CD4-positive, alpha-beta T cell treated with Interleukin-21 for 1 hour (primary cell): ENCODE measurements around the gene PEAK1.

Experiments used
- DNase-seq: peaks from one replicate; pipeline ENCODE4 v3.0.0-alpha.2; 2020

PEAK1 gene

GRCh38 chr15:77400258-77400657 lies 19.6 kb downstream of the PEAK1 start:
- DNase-seq: no peak

- no peak for DNase-seq
Measured at GRCh38 chr15:77398927-77399326, 21.0 kb downstream of the PEAK1 start.

- no peak for DNase-seq
Measured at GRCh38 chr15:77396692-77397091, 23.2 kb downstream of the PEAK1 start.

GRCh38 chr15:77395013-77395774 lies 24.7 kb downstream of the PEAK1 start:
- DNase-seq: no peak

GRCh38 chr15:77393471-77393840 lies 26.4 kb downstream of the PEAK1 start:
- no peak for DNase-seq

GRCh38 chr15:77392762-77393470 lies 27.0 kb downstream of the PEAK1 start:
- no peak for DNase-seq

GRCh38 chr15:77391372-77391951 lies 28.4 kb downstream of the PEAK1 start:
- DNase-seq: no peak

- no peak for DNase-seq
Measured at GRCh38 chr15:77387365-77388105, 32.4 kb downstream of the PEAK1 start.

GRCh38 chr15:77386626-77387025 lies 33.3 kb downstream of the PEAK1 start:
- DNase-seq: no peak

GRCh38 chr15:77384589-77385359 lies 35.1 kb downstream of the PEAK1 start:
- no peak for DNase-seq

- DNase-seq: no peak
Measured at GRCh38 chr15:77384086-77384485, 35.8 kb downstream of the PEAK1 start.

- DNase-seq: no peak
Measured at GRCh38 chr15:77380033-77380432, 39.9 kb downstream of the PEAK1 start.

GRCh38 chr15:77376770-77377169 lies 43.1 kb downstream of the PEAK1 start:
- no peak for DNase-seq

- DNase-seq: no peak
Measured at GRCh38 chr15:77375133-77375532, 44.8 kb downstream of the PEAK1 start.

- no peak for DNase-seq
Measured at GRCh38 chr15:77373441-77373840, 46.5 kb downstream of the PEAK1 start.

- DNase-seq: no peak
Measured at GRCh38 chr15:77371850-77372563, 47.9 kb downstream of the PEAK1 start.

- DNase-seq: no peak
Measured at GRCh38 chr15:77370580-77370979, 49.3 kb downstream of the PEAK1 start.

GRCh38 chr15:77369168-77369567 lies 50.7 kb downstream of the PEAK1 start:
- DNase-seq: no peak

GRCh38 chr15:77367631-77368030 lies 52.3 kb downstream of the PEAK1 start:
- no peak for DNase-seq

- DNase-seq: no peak
Measured at GRCh38 chr15:77361456-77361855, 58.4 kb downstream of the PEAK1 start.

- no peak for DNase-seq
Measured at GRCh38 chr15:77358545-77359240, 61.2 kb downstream of the PEAK1 start.
